GM10266 (cell line): ENCODE measurements around the gene MAG.
A peak's percentile ranks its signal among the peaks of the same experiment; 100 is the strongest.

Source experiments
- DNase-seq: peaks from one replicate; pipeline ENCODE4 v3.0.0; 2012; ENCODE audit errors: extremely low spot score
- CTCF ChIP-seq: IDR thresholded peaks from 2 replicates; pipeline ENCODE4 v1.5.1; 2012; ENCODE audit warnings: mild to moderate bottlenecking, low read depth; ENCODE audit not compliant: control insufficient read depth, insufficient read depth; ENCODE audit errors: missing control alignments

MAG gene

GRCh38 chr19:35350591-35350990 is 58.6 kb downstream of the MAG start:
- no peak for TF ChIP-seq CTCF

GRCh38 chr19:35351411-35352176 is 59.6 kb downstream of the MAG start:
- TF ChIP-seq CTCF, result no peak
- DNase-seq, result no peak

More at GRCh38 chr19:35350591-35350990, 58.6 kb downstream of the MAG start:
- peak; percentile 29 for DNase-seq

DNA sequence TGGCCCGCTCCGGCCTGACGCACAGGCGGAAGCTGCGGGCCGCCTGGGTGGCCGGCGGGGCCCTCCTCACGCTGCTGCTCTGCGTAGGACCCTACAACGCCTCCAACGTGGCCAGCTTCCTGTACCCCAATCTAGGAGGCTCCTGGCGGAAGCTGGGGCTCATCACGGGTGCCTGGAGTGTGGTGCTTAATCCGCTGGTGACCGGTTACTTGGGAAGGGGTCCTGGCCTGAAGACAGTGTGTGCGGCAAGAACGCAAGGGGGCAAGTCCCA is 60.2 kb downstream of the MAG start:
- no peak for TF ChIP-seq CTCF
- no peak for DNase-seq

GRCh38 chr19:35352448-35353304 is 60.7 kb downstream of the MAG start:
- peak; percentile 89 for DNase-seq
- peak; percentile 82 for TF ChIP-seq CTCF

GRCh38 chr19:35353635-35354034 is 61.7 kb downstream of the MAG start:
- no peak for DNase-seq
- TF ChIP-seq CTCF, result no peak

DNA sequence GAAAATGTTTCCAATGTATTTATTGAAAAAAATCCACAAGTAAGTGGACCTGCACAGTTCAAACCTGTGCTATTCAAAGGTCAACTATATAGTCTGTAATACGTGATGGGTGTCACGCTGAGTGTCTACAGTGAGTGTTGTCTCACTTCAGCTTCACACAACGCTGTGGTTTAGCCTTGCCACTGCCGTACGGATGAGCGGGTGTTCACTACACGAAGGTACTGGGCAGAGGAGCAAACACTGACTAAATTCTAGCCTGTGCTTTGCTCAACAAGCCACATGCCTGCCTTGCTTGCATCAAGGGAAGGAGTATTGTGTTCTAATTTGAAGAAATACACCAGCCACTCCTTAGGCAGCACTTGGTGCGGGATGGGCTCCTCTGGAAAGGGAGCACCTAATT is 62.9 kb downstream of the MAG start:
- TF ChIP-seq CTCF, result no peak
- DNase-seq, result no peak
